ENCODE results near the gene MAPK8IP1. TPM values are rescaled to one million over a fixed set of nuclear protein-coding genes. Genes with fewer than 3 reads are reported as not detected.
A peak's percentile ranks its signal among the peaks of the same experiment; 100 is the strongest.

Gene MAPK8IP1
- total RNA-seq, 1 donor from 2014 or later: 3.7 TPM

- Histone ChIP-seq H3K4me3 (peak overlapping the region; percentile 86), H3K79me2 (ENCODE audit: low read depth) (peaks cover 23% of the 10 kb centered on the region), H4K20me1 (ENCODE audit: low read depth) (peaks cover 52% of the 10 kb centered on the region), H3K4me2 (peak overlapping the region; percentile 85), H3K9ac (peak overlapping the region; percentile 73), H3F3A (ENCODE audit: low read depth) (peaks cover 7% of the 10 kb centered on the region), H3K36me3 (no peaks in the 10 kb centered on the region), H3K4me1 (peaks cover 7% of the 10 kb centered on the region), H3K27ac (no peak overlapping the region), H3K27me3 (peaks cover 39% of the 10 kb centered on the region), H2AFZ (replicated peaks) (peak overlapping the region; percentile 64), H3K9me3 (ENCODE audit: low read depth) (no peaks in the 10 kb centered on the region)
- no peak for TF ChIP-seq CTCF (IDR thresholded peaks at IDR 0.05)
- no peak for TF ChIP-seq EZH2phosphoT487 (IDR thresholded peaks at IDR 0.05)
- TF ChIP-seq EZH2 (IDR thresholded peaks at IDR 0.05): no peak
- Mint-ChIP-seq H3K27ac (no peak overlapping the region), H3K4me3 (peak overlapping the region; percentile 88), H3K27me3 (ENCODE audit: insufficient read depth, low read depth) (peaks cover 13% of the 10 kb centered on the region), H3K36me3 (no peaks in the 10 kb centered on the region), H3K9me3 (no peaks in the 10 kb centered on the region), H3K4me1 (peaks cover 24% of the 10 kb centered on the region)
- DNase-seq (ENCODE audit: low spot score): peak; percentile 71
Observed at GRCh38 chr11:45847911-45848316, 37.5 kb upstream of the MAPK8IP1 start.

- H3K27me3 Mint-ChIP-seq (ENCODE audit: insufficient read depth, low read depth): peaks cover 13% of the 10 kb centered on the region
- Histone ChIP-seq H3K4me3 (peak overlapping the region; percentile 86), H3K9ac (no peak overlapping the region), H3K4me2 (peak overlapping the region; percentile 85), H3K79me2 (ENCODE audit: low read depth) (peaks cover 23% of the 10 kb centered on the region), H3K4me1 (peaks cover 7% of the 10 kb centered on the region), H3K27ac (no peak overlapping the region), H3F3A (ENCODE audit: low read depth) (peaks cover 7% of the 10 kb centered on the region), H3K36me3 (no peaks in the 10 kb centered on the region), H3K27me3 (peaks cover 34% of the 10 kb centered on the region), H3K9me3 (ENCODE audit: low read depth) (no peaks in the 10 kb centered on the region), H4K20me1 (ENCODE audit: low read depth) (peaks cover 60% of the 10 kb centered on the region), H2AFZ (replicated peaks) (no peak overlapping the region)
- no peak overlapping the region for H3K27ac Mint-ChIP-seq
- peaks cover 19% of the 10 kb centered on the region for H3K4me1 Mint-ChIP-seq
- no peaks in the 10 kb centered on the region for H3K36me3 Mint-ChIP-seq
- peak overlapping the region; percentile 88 for H3K4me3 Mint-ChIP-seq
- no peaks in the 10 kb centered on the region for H3K9me3 Mint-ChIP-seq
- TF ChIP-seq EZH2phosphoT487 (IDR thresholded peaks at IDR 0.05) (no peak), EZH2 (IDR thresholded peaks at IDR 0.05) (no peak)
- no peak for DNase-seq (ENCODE audit: low spot score)
Observed at GRCh38 chr11:45848654-45849081, 36.8 kb upstream of the MAPK8IP1 start.

- no peak overlapping the region for H3K9ac ChIP-seq
Observed at GRCh38 chr11:45850446-45850845, 35.0 kb upstream of the MAPK8IP1 start.

More at GRCh38 chr11:45850446-45850845, 35.0 kb upstream of the MAPK8IP1 start:
- Histone ChIP-seq H3K27me3 (peaks cover 16% of the 10 kb centered on the region), H3F3A (ENCODE audit: low read depth) (peaks cover 7% of the 10 kb centered on the region), H3K27ac (no peak overlapping the region), H3K9me3 (ENCODE audit: low read depth) (no peaks in the 10 kb centered on the region), H3K36me3 (no peaks in the 10 kb centered on the region), H3K4me3 (no peak overlapping the region), H4K20me1 (ENCODE audit: low read depth) (peaks cover 75% of the 10 kb centered on the region), H2AFZ (replicated peaks) (no peak overlapping the region), H3K4me2 (no peak overlapping the region), H3K79me2 (ENCODE audit: low read depth) (peaks cover 30% of the 10 kb centered on the region), H3K4me1 (peaks cover 15% of the 10 kb centered on the region)
- TF ChIP-seq EZH2 (IDR thresholded peaks at IDR 0.05) (no peak), EZH2phosphoT487 (IDR thresholded peaks at IDR 0.05) (no peak), CTCF (IDR thresholded peaks at IDR 0.05) (no peak)
- Mint-ChIP-seq H3K4me1 (peaks cover 25% of the 10 kb centered on the region), H3K4me3 (no peak overlapping the region), H3K27ac (no peak overlapping the region), H3K27me3 (ENCODE audit: insufficient read depth, low read depth) (peaks cover 10% of the 10 kb centered on the region), H3K36me3 (peaks cover 1% of the 10 kb centered on the region), H3K9me3 (no peaks in the 10 kb centered on the region)
- no peak for DNase-seq (ENCODE audit: low spot score)

Data from neural progenitor cell (in vitro differentiated cells).